HepG2 (cell line): Measurements from ENCODE around the gene FAM171A2. TPM values are rescaled to one million over a fixed set of nuclear protein-coding genes. Genes with fewer than 3 reads are reported as not detected.

Experiments used
- ARNTL ChIP-seq: sonication (generic); formaldehyde crosslinking; IDR thresholded peaks from 2 replicates; pipeline ENCODE4 v1.4.0; 2020; ENCODE audit warnings: mild to moderate bottlenecking, missing genetic modification reagents
- BHLHE40 ChIP-seq: IDR thresholded peaks from 2 replicates; pipeline ENCODE4 v1.6.1; 2011; ENCODE audit warnings: low read length, improper control_type of control experiment
- CREB1 ChIP-seq, 2 experiments: fragments of 450-650 bp in 1 of 2; IDR thresholded peaks; 2 replicates each; pipeline ENCODE4 v1.6.1; 2016 to 2017; ENCODE audit warnings: control low read depth in 1 of 2, mild to moderate bottlenecking in 1 of 2, missing compliant biosample characterization in 1 of 2, missing genetic modification characterization in 1 of 2
- HDAC1 ChIP-seq: sonication (generic); formaldehyde crosslinking; IDR thresholded peaks from 2 replicates; pipeline ENCODE4 v1.5.1; 2020; ENCODE audit warnings: mild to moderate bottlenecking, missing genetic modification reagents
- HNF1B ChIP-seq: sonication (generic); formaldehyde crosslinking; IDR thresholded peaks from 2 replicates; pipeline ENCODE4 v1.5.1; 2020; ENCODE audit warnings: mild to moderate bottlenecking, moderate library complexity, missing genetic modification reagents
- HNF4A ChIP-seq: sonication (generic); formaldehyde crosslinking; IDR thresholded peaks from 2 replicates; pipeline ENCODE4 v1.4.0; 2020; ENCODE audit warnings: missing genetic modification reagents
- MAX ChIP-seq: IDR thresholded peaks from 2 replicates; pipeline ENCODE4 v1.6.1; 2012; ENCODE audit warnings: inconsistent platforms
- NR2C2 ChIP-seq: sonication (generic); formaldehyde crosslinking; IDR thresholded peaks from 2 replicates; pipeline ENCODE4 v1.4.0; 2020; ENCODE audit warnings: missing genetic modification reagents, mild to moderate bottlenecking, moderate library complexity, borderline replicate concordance
- NR3C1 ChIP-seq: sonication (generic); formaldehyde crosslinking; IDR thresholded peaks from 2 replicates; pipeline ENCODE4 v1.4.0; 2020; ENCODE audit warnings: missing genetic modification reagents
- PAXIP1 ChIP-seq: sonication (generic); formaldehyde crosslinking; conservative IDR thresholded peaks from 2 replicates; pipeline ENCODE4 v1.4.0; 2020; ENCODE audit warnings: mild to moderate bottlenecking, missing genetic modification reagents, moderate library complexity
- PPARG ChIP-seq: conservative IDR thresholded peaks from 2 replicates; pipeline ENCODE4 v1.6.1; 2016; ENCODE audit warnings: missing biosample characterization, missing genetic modification reagents
- RARA ChIP-seq: IDR thresholded peaks from 2 replicates; pipeline ENCODE4 v1.6.1; 2016; ENCODE audit warnings: missing genetic modification reagents, missing compliant biosample characterization
- SP2 ChIP-seq: sonication (generic); formaldehyde crosslinking; IDR thresholded peaks from 2 replicates; pipeline ENCODE4 v1.5.1; 2020; ENCODE audit warnings: mild to moderate bottlenecking, missing genetic modification reagents
- ZFX ChIP-seq: sonication (generic); formaldehyde crosslinking; IDR thresholded peaks from 2 replicates; pipeline ENCODE4 v1.4.0; 2020; ENCODE audit warnings: mild to moderate bottlenecking, low read depth, missing genetic modification reagents, moderate library complexity
- ZNF687 ChIP-seq: sonication (generic); formaldehyde crosslinking; IDR thresholded peaks from 2 replicates; pipeline ENCODE4 v1.5.1; 2020; ENCODE audit warnings: mild to moderate bottlenecking, missing genetic modification reagents, moderate library complexity
- ZNF746 ChIP-seq: sonication (generic); formaldehyde crosslinking; IDR thresholded peaks from 2 replicates; pipeline ENCODE4 v1.8.0; 2022; ENCODE audit warnings: mild to moderate bottlenecking, missing genetic modification reagents
- polyA plus RNA-seq, 8 experiments: library from polyadenylated mRNA; depleted of rRNA in 3 of 8; stranded (reverse) in 7 of 8; unstranded in 1 of 8; fragments of >200 nt; fragmentation: Illumina TruSeq in 4 of 8; extraction: Trizol in 4 of 8; gene quantifications; 2 replicates each; pipeline versions ENCODE4 v1.2.1 to v1.2.3, GENCODE V29; 2011 to 2016; ENCODE audit warnings: low read depth in 4 of 8, missing spikeins in 1 of 8, mixed read lengths in 1 of 8; ENCODE audit not compliant: insufficient read depth in 1 of 8
- total RNA-seq, 5 experiments: library from RNA; depleted of rRNA; stranded (reverse); fragments of >200 nt; fragmentation: Illumina TruSeq; extraction: Trizol; gene quantifications; 2 replicates each; pipeline ENCODE4 v1.2.3, GENCODE V29; 2016; ENCODE audit warnings: low read depth in 1 of 5

The FAM171A2 gene
- total and polyA plus RNA-seq, 2 of the 13 experiments (the other 11 are each of a cell fraction or from before 2014, with no cell fraction given) = 1.8 to 3.6 TPM

GRCh38 chr17:44312396-44313104 lies 51.1 kb downstream of the FAM171A2 start (continued):
- TF ChIP-seq PAXIP1 (CRISPR knock-in tag) (peak; percentile 82), BHLHE40 (peak; percentile 73), HNF4A (peak; percentile 86), ZFX (peak; percentile 64), NR2C2 (CRISPR knock-in tag) (no peak), RARA (peak; percentile 46; the same call in 1 of the 2 replicates), SP2 (CRISPR knock-in tag) (no peak), HNF1B (CRISPR knock-in tag) (no peak), MAX (0 out of 2 replicates have a peak, but pooled peaks have one; percentile 24), ZNF746 (CRISPR knock-in tag) (peak; percentile 42; the same call in 1 of the 2 replicates), NR3C1 (CRISPR knock-in tag) (no peak), ARNTL (CRISPR knock-in tag) (peak; percentile 46; the same call in 1 of the 2 replicates), HDAC1 (CRISPR knock-in tag) (0 out of 2 replicates have a peak, but pooled peaks have one; percentile 44), PPARG (CRISPR knock-in tag) (peak; percentile 91), ZNF687 (CRISPR knock-in tag) (peak; percentile 51; the same call in 1 of the 2 replicates), CREB1 (IDR thresholded peaks at IDR 0.05) (peak; percentile 31; the same call in 1 of the 2 replicates), CREB1 (CRISPR knock-in tag; IDR thresholded peaks at IDR 0.05) (no peak)
